Heart left ventricle (tissue), 13 donors: ENCODE measurements around the gene TNS1.

Source experiments
- CTCF ChIP-seq, 12 donors: fragments of 200-600 bp; sonication (generic) in 4 of 12; IDR thresholded peaks; one replicate each; pipeline versions ENCODE4 v1.5.0 to v1.8.0; 2018 to 2022; ENCODE audit warnings: antibody characterized with exemption in 12 of 12, mild to moderate bottlenecking in 5 of 12
- POLR2A ChIP-seq, 2 donors: fragments of 450-650 bp; IDR thresholded peaks; one replicate each; pipeline ENCODE4 v1.6.1; 2017; ENCODE audit warnings: antibody characterized with exemption in 2 of 2, mild to moderate bottlenecking in 2 of 2, moderate library complexity in 2 of 2
- donor health status: ischemic (EF 13 %, LVEDD 7.1; RV severe dilation, severe dysfunction).
- donor health status: DM: no; HTN: yes; CAD: no.
- donor health status: DM: no; HTN: no; CAD: no.
- donor health status: ischemic (EF 25% LVEDD 6.9; RV normal size, moderate dysfunction).
- donor health status: ischemic (EF 25% LVEDD 5.7; RV mildly dilated, moderate dysfunction).
- donor health status: ischemic (EF 35%, LVEDD 5.7; RV mildly dilated, moderate dysfunction).
- donor health status: nonischemic (EF 11% LVEDD 7.7; RV severe dilation, severe dysfunction).
- donor health status: DM: yes; HTN: yes; CAD: no.
- donor health status: PGD.
- donor health status: ischemic (EF 29% LVEDD 5.4; RV normal size, mild dysfunction).
- donor health status: nonischemic (EF 23%, LVEDD 6.1; RV moderate dilation, normal function).

GRCh38 chr2:217941339-217941738 is 61.5 kb downstream of the TNS1 start:
- TF ChIP-seq CTCF (IDR thresholded peaks at IDR 0.05) (no peak), POLR2A (IDR thresholded peaks at IDR 0.05) (no peak)
